Endodermal cell (in vitro differentiated cells): ENCODE measurements around the gene SSTR5. TPM values are rescaled to one million over a fixed set of nuclear protein-coding genes. Genes with fewer than 3 reads are reported as not detected.

ENCODE experiments used
- DNase-seq: peaks from one replicate; pipeline ENCODE4 v3.0.0-alpha.2; 2017
- H3K27ac ChIP-seq: 2 replicates; pipeline ENCODE4 v1.5.1; 2013; ENCODE audit warnings: mild to moderate bottlenecking, low read depth, low read length, moderate library complexity
- H3K27me3 ChIP-seq: 2 replicates; pipeline ENCODE4 v1.6.1; 2013; ENCODE audit warnings: mild to moderate bottlenecking, low read length, moderate library complexity; ENCODE audit not compliant: insufficient read depth, control insufficient read depth, poor library complexity, severe bottlenecking
- H3K36me3 ChIP-seq: 2 replicates; pipeline ENCODE4 v1.7.0; 2013; ENCODE audit warnings: mild to moderate bottlenecking, low read length, moderate library complexity; ENCODE audit not compliant: control insufficient read depth, insufficient read depth
- H3K4me1 ChIP-seq: one replicate; pipeline ENCODE4 v1.7.0; 2013; ENCODE audit warnings: low read length; ENCODE audit not compliant: control insufficient read depth, insufficient read depth
- H3K4me3 ChIP-seq: 2 replicates; pipeline ENCODE4 v1.5.1; 2013; ENCODE audit warnings: mild to moderate bottlenecking, low read length, moderate library complexity
- H3K9ac ChIP-seq: 2 replicates; pipeline ENCODE4 v1.6.1; 2013; ENCODE audit warnings: mild to moderate bottlenecking, low read length, moderate library complexity; ENCODE audit not compliant: poor library complexity, severe bottlenecking; ENCODE audit errors: extremely low read depth
- H3K9me3 ChIP-seq: 2 replicates; pipeline ENCODE4 v1.6.1; 2013; ENCODE audit warnings: mild to moderate bottlenecking, low read length, moderate library complexity; ENCODE audit not compliant: control insufficient read depth
- H3K27ac Mint-ChIP-seq: 2 replicates; pipeline ENCODE4 v1.8.0; 2020; ENCODE audit warnings: mixed read lengths
- H3K27me3 Mint-ChIP-seq: 2 replicates; pipeline ENCODE4 v1.8.0; 2021; ENCODE audit warnings: mild to moderate bottlenecking, mixed read lengths; ENCODE audit not compliant: insufficient read depth
- H3K36me3 Mint-ChIP-seq: 2 replicates; pipeline ENCODE4 v1.8.0; 2020; ENCODE audit warnings: low read depth, mixed read lengths
- H3K4me1 Mint-ChIP-seq: 2 replicates; pipeline ENCODE4 v1.8.0; 2020; ENCODE audit warnings: mixed read lengths
- H3K4me3 Mint-ChIP-seq: 2 replicates; pipeline ENCODE4 v1.8.0; 2020; ENCODE audit warnings: mild to moderate bottlenecking, moderate library complexity, mixed read lengths
- H3K9me3 Mint-ChIP-seq: 2 replicates; pipeline ENCODE4 v1.8.0; 2020; ENCODE audit warnings: mild to moderate bottlenecking, mixed read lengths
- WGBS, 2 experiments: methylation state at CpG; one replicate each; pipeline versions ENCODE4 v1.1.5 to v1.1.7; 2013; ENCODE audit warnings: missing lambda C conversion rate in 2 of 2, mixed read lengths in 1 of 2; ENCODE audit not compliant: insufficient coverage in 1 of 2, insufficient read length in 1 of 2; 5-methylcytosine and 5-hydroxymethylcytosine counted together
- total RNA-seq, 2 donors: library from RNA; stranded (reverse); fragmentation: NEBNext Ultra II Directional in 1 of 2; extraction: Animal tissue kit (Norgen Biotek cat#: 25700) in 1 of 2; gene quantifications; 2 replicates in 1 of 2; 3 replicates in 1 of 2; pipeline ENCODE4 v1.2.1, GENCODE V29; 2021
- TF ChIP-seq, protein P1 (sequence below): fragments of 200-600 bp; sonication (generic); conservative IDR thresholded peaks from 2 replicates; pipeline ENCODE4 v1.5.0; 2021; ENCODE audit warnings: antibody characterized with exemption, mild to moderate bottlenecking

SSTR5 gene
- total RNA-seq, 2 donors from 2014 or later, result 0.64 to 1.3 TPM

- no peaks in the 10 kb centered on the region for H3K27me3 ChIP-seq
- H3K9ac ChIP-seq, result no peak overlapping the region
- Mint-ChIP-seq H3K4me3 (no peak overlapping the region), H3K27ac (no peak overlapping the region), H3K4me1 (no peaks in the 10 kb centered on the region), H3K27me3 (peaks cover 1% of the 10 kb centered on the region), H3K36me3 (no peaks in the 10 kb centered on the region), H3K9me3 (peaks cover 1% of the 10 kb centered on the region)
- TF ChIP-seq, protein P1, sequence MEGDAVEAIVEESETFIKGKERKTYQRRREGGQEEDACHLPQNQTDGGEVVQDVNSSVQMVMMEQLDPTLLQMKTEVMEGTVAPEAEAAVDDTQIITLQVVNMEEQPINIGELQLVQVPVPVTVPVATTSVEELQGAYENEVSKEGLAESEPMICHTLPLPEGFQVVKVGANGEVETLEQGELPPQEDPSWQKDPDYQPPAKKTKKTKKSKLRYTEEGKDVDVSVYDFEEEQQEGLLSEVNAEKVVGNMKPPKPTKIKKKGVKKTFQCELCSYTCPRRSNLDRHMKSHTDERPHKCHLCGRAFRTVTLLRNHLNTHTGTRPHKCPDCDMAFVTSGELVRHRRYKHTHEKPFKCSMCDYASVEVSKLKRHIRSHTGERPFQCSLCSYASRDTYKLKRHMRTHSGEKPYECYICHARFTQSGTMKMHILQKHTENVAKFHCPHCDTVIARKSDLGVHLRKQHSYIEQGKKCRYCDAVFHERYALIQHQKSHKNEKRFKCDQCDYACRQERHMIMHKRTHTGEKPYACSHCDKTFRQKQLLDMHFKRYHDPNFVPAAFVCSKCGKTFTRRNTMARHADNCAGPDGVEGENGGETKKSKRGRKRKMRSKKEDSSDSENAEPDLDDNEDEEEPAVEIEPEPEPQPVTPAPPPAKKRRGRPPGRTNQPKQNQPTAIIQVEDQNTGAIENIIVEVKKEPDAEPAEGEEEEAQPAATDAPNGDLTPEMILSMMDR, result no peak
- H3K27ac ChIP-seq, result peak overlapping the region; percentile 38
- H3K9me3 ChIP-seq, result no peaks in the 10 kb centered on the region
- WGBS, 2 experiments, result 82 to 88% methylated on average over 20 to 33 of the region's 34 CpGs
- no peak overlapping the region for H3K4me3 ChIP-seq
- H3K4me1 ChIP-seq, result no peaks in the 10 kb centered on the region
- no peak for DNase-seq
- no peaks in the 10 kb centered on the region for H3K36me3 ChIP-seq
Measured at GRCh38 chr16:1098266-1098991, 25.9 kb downstream of the SSTR5 start.

- Histone ChIP-seq H3K27me3 (no peaks in the 10 kb centered on the region), H3K36me3 (no peaks in the 10 kb centered on the region), H3K4me1 (no peaks in the 10 kb centered on the region), H3K9me3 (no peaks in the 10 kb centered on the region), H3K27ac (peak overlapping the region; percentile 49), H3K4me3 (no peak overlapping the region), H3K9ac (no peak overlapping the region)
- Mint-ChIP-seq H3K9me3 (no peaks in the 10 kb centered on the region), H3K4me3 (no peak overlapping the region), H3K36me3 (no peaks in the 10 kb centered on the region), H3K4me1 (no peaks in the 10 kb centered on the region), H3K27ac (peak overlapping the region; percentile 35), H3K27me3 (no peaks in the 10 kb centered on the region)
- DNase-seq, result no peak
- WGBS, 2 experiments, result 79 to 86% methylated on average over 18 to 35 of the region's 35 CpGs
- TF ChIP-seq, protein P1, result no peak
Measured at GRCh38 chr16:1099189-1100083, 26.9 kb downstream of the SSTR5 start.

- Histone ChIP-seq H3K9ac (no peak overlapping the region), H3K27ac (no peak overlapping the region), H3K4me3 (no peak overlapping the region), H3K9me3 (no peaks in the 10 kb centered on the region), H3K27me3 (no peaks in the 10 kb centered on the region), H3K4me1 (no peaks in the 10 kb centered on the region), H3K36me3 (no peaks in the 10 kb centered on the region)
- Mint-ChIP-seq H3K36me3 (no peaks in the 10 kb centered on the region), H3K27ac (no peak overlapping the region), H3K4me1 (no peaks in the 10 kb centered on the region), H3K4me3 (no peak overlapping the region), H3K9me3 (no peaks in the 10 kb centered on the region), H3K27me3 (no peaks in the 10 kb centered on the region)
- TF ChIP-seq, protein P1, result no peak
- no peak for DNase-seq
- 90 to 100% methylated on average over 1 to 19 of the region's 21 CpGs for WGBS, 2 experiments
Measured at GRCh38 chr16:1100084-1100800, 27.7 kb downstream of the SSTR5 start.
